T-helper 22 cell (primary cell): ENCODE results near the gene SLC18B1.

ENCODE experiments used
- DNase-seq: peaks from one replicate; pipeline ENCODE4 v3.0.0-alpha.2; 2020; ENCODE audit warnings: low read depth

Gene SLC18B1

GRCh38 chr6:132741281-132741680, 57.2 kb downstream of the SLC18B1 start:
- DNase-seq: no peak

- no peak for DNase-seq
Measured at GRCh38 chr6:132736239-132736638, 62.2 kb downstream of the SLC18B1 start.

- DNase-seq: no peak
Measured at GRCh38 chr6:132734694-132735236, 63.7 kb downstream of the SLC18B1 start.

GRCh38 chr6:132733814-132734213, 64.6 kb downstream of the SLC18B1 start:
- DNase-seq: no peak

DNA sequence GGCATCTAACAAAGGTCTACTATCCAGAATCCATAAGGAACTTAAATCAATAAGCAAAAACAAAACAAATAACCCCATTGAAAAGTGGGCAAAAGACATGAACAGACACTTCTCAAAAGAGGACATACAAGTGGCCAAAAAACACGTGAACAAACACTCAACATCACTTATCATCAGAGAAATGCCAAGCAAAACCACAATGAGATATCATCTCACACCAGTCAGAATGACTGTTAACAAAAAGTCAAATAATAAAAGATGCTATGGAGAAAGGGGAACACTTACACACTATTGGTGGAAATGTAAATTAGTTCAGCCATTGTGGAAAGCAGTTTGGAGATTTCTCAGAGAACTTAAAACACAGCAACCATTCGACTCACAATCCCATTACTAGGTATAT, 65.2 kb downstream of the SLC18B1 start:
- DNase-seq: no peak

- DNase-seq: no peak
Measured at GRCh38 chr6:132731086-132731485, 67.4 kb downstream of the SLC18B1 start.

GRCh38 chr6:132730560-132730959, 67.9 kb downstream of the SLC18B1 start:
- no peak for DNase-seq

DNA sequence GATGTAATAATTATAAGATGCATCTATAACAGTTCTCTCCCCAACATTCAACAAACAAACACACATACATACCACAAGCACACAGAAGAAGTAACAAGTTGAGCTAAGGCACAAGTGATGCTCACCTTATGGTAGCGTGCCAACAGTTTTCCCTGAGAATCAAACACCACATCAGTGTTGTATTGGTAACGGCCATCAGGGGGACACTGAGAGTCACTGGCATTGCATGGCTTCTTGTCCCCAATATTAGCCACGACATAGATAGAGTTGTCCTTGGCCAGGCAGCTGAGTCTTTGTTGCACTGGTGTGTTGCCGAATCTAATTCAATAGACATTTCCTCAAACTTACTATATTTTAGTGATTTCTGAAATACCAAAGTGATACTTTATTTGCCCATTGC, 69.8 kb downstream of the SLC18B1 start:
- DNase-seq: no peak

DNA sequence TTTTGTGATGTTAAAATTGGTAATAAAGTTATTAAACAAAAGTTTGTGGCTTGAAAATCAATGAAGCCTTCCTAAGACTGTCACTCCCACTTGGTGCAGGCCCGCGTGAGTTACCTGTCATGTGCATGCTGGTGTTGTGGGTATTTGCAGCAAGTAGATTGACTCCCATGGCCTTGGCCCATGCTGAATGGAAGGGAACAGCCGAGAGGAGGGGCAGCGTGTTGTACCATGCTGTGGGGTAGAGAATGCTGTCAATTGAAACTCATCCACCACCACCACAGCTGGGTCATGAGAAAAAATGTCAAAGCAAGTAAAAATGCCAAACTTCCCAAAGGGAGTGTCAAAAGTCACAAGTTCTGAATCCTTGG, 71.8 kb downstream of the SLC18B1 start:
- no peak for DNase-seq

- no peak for DNase-seq
Measured at GRCh38 chr6:132725947-132726607, 72.4 kb downstream of the SLC18B1 start.

GRCh38 chr6:132725471-132725870, 73.0 kb downstream of the SLC18B1 start:
- no peak for DNase-seq

DNA sequence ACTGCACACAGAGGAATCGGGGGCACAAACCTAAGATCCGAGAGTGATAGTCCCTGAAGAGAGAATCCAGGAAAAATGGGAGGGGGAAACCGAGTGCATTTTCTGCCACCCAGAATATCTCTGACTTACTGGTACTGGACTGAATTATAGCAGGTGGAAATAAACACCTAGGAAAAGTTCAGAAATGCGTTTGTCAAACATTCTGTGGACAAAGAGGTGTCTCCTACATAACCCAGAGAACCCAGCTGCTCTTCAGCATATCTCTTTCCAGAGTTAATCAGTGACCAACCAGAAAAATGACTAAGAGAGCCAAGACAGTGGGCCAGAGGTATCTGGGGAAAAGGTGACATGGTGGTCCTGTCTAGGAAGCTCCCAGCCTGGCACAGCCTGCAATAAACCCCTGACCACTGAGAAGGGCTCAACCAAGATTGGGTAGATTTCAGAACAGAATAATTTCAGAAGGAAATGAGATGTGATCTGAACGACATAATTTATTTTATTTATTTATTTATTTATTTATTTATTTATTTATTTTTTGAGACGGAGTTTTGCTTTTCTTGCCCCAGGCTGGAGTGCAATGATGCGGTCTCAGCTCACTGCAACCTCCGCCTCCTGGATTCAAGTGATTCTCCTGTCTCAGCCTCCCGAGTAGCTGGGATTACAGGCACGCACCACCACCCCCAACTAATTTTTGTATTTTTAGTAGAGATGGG, 78.5 kb downstream of the SLC18B1 start:
- DNase-seq: no peak
